Endothelial cell of umbilical vein (primary cell): Measurements from ENCODE around the gene ADM2. TPM values are rescaled to one million over a fixed set of nuclear protein-coding genes. Genes with fewer than 3 reads are reported as not detected.

Experiments
- BruUV-seq: library from RNA; stranded (reverse); fragments of 400-500 nt; replicated peaks from 2 replicates; lab custom pipeline; 2021; lab: Mats Ljungman, UMichigan
- CTCF ChIA-PET: fragments of 300-600, 350-600 bp; sonication (Branson Sonifier 250); formaldehyde crosslinking; loops from one replicate; lab custom pipeline; 2021; ENCODE audit warnings: antibody characterized with exemption, inconsistent platforms; lab: Charles Lee
- POLR2A ChIA-PET: fragments of 300-600, 350-600 bp; sonication (Branson Sonifier 250); formaldehyde crosslinking; loops from one replicate; lab custom pipeline; 2021; ENCODE audit warnings: antibody characterized with exemption, inconsistent platforms; lab: Charles Lee
- DNase-seq: peaks from one replicate; pipeline ENCODE4 v3.0.0-alpha.2; 2011; ENCODE audit warnings: low read depth, low spot score
- FAIRE-seq: peaks from 2 replicates; lab custom pipeline; 2011; peaks lifted over from hg19 to GRCh38; lab: Jason Lieb, UNC
- H2AFZ ChIP-seq: 2 replicates; pipeline ENCODE4 v1.6.0; 2012; ENCODE audit warnings: low read depth, low read length, control low read depth, inconsistent platforms
- H3K27ac ChIP-seq: 2 replicates; pipeline ENCODE4 v1.5.1; 2011; ENCODE audit warnings: low read depth, mild to moderate bottlenecking, control low read depth, low read length, moderate library complexity; ENCODE audit not compliant: insufficient read depth
- H3K27me3 ChIP-seq, 2 experiments: 2 replicates each; pipeline versions ENCODE4 v1.6.0 to v1.6.1; 2011; ENCODE audit warnings: low read length in 2 of 2, mixed read lengths in 1 of 2; ENCODE audit not compliant: control insufficient read depth in 2 of 2, insufficient read depth in 2 of 2
- H3K36me3 ChIP-seq, 2 experiments: 2 replicates in 1 of 2; 3 replicates in 1 of 2; pipeline ENCODE4 v1.5.1; 2011; ENCODE audit warnings: low read length in 2 of 2, mild to moderate bottlenecking in 1 of 2, moderate library complexity in 1 of 2; ENCODE audit not compliant: control insufficient read depth in 2 of 2, insufficient read depth in 2 of 2; ENCODE audit errors: extremely low read depth in 1 of 2
- H3K4me1 ChIP-seq: 3 replicates; pipeline ENCODE4 v1.5.1; 2011; ENCODE audit warnings: mild to moderate bottlenecking, low read length; ENCODE audit not compliant: control insufficient read depth, insufficient read depth; ENCODE audit errors: extremely low read depth
- H3K4me2 ChIP-seq: 2 replicates; pipeline ENCODE4 v1.6.1; 2011; ENCODE audit warnings: low read length, control low read depth, mixed read lengths; ENCODE audit not compliant: insufficient read depth
- H3K4me3 ChIP-seq, 3 experiments: fragments of 200-600 bp in 1 of 3; sonication (generic), shearing (Covaris generic) in 1 of 3; replicated peaks in 1 of 3; 2 replicates each; pipeline ENCODE4 v1.5.1; 2011 to 2016; ENCODE audit warnings: control low read depth in 3 of 3, low read length in 3 of 3, mild to moderate bottlenecking in 2 of 3, inconsistent platforms in 1 of 3, low read depth in 1 of 3, moderate library complexity in 1 of 3; ENCODE audit not compliant: insufficient read depth in 1 of 3
- H3K79me2 ChIP-seq: 2 replicates; pipeline ENCODE4 v1.6.0; 2012; ENCODE audit warnings: low read length, inconsistent platforms; ENCODE audit not compliant: control insufficient read depth, insufficient read depth
- H3K9ac ChIP-seq: replicated peaks from 2 replicates; pipeline ENCODE3; 2011; ENCODE audit warnings: low read length, control low read depth; ENCODE audit not compliant: insufficient read depth; ENCODE audit errors: extremely low read depth
- H3K9me1 ChIP-seq: replicated peaks from 3 replicates; pipeline ENCODE4 v1.6.0; 2011; ENCODE audit warnings: mild to moderate bottlenecking, low read length; ENCODE audit not compliant: control insufficient read depth, insufficient read depth; ENCODE audit errors: extremely low read depth
- H3K9me3 ChIP-seq: replicated peaks from 2 replicates; pipeline ENCODE4 v1.5.1; 2012; ENCODE audit warnings: low read length, inconsistent platforms; ENCODE audit not compliant: control insufficient read depth, insufficient read depth
- H4K20me1 ChIP-seq: replicated peaks from 2 replicates; pipeline ENCODE3; 2011; ENCODE audit warnings: mild to moderate bottlenecking, low read length; ENCODE audit not compliant: control insufficient read depth, insufficient read depth; ENCODE audit errors: extremely low read depth
- EZH2 ChIP-seq: IDR thresholded peaks from 2 replicates; pipeline ENCODE4 v1.6.1; 2012; ENCODE audit warnings: borderline replicate concordance, low read depth, mild to moderate bottlenecking, moderate library complexity, low read length, inconsistent platforms; ENCODE audit not compliant: severe bottlenecking
- FOS ChIP-seq: IDR thresholded peaks from 2 replicates; pipeline ENCODE4 v1.6.1; 2011; ENCODE audit warnings: mild to moderate bottlenecking, low read length, moderate library complexity, borderline replicate concordance; ENCODE audit not compliant: insufficient read depth
- GATA2 ChIP-seq: IDR thresholded peaks from 2 replicates; pipeline ENCODE4 v1.7.0; 2011; ENCODE audit warnings: low read depth, mild to moderate bottlenecking, moderate library complexity, mixed read lengths, low read length; ENCODE audit not compliant: insufficient read length, insufficient read depth
- JUN ChIP-seq: IDR thresholded peaks from 2 replicates; pipeline ENCODE4 v1.6.1; 2011; ENCODE audit warnings: borderline replicate concordance, low read depth; ENCODE audit not compliant: insufficient read length, insufficient read depth
- MYC ChIP-seq: IDR thresholded peaks from one replicate; pipeline ENCODE4 v1.6.1; 2011; ENCODE audit warnings: mild to moderate bottlenecking, low read depth, low read length
- POLR2A ChIP-seq: IDR thresholded peaks from 2 replicates; pipeline ENCODE4 v1.6.1; 2012; ENCODE audit warnings: low read depth, mild to moderate bottlenecking, control low read depth, low read length
- POLR2AphosphoS5 ChIP-seq: IDR thresholded peaks from 2 replicates; pipeline ENCODE4 v1.6.1; 2012; ENCODE audit warnings: low read depth, mild to moderate bottlenecking, control low read depth, low read length, moderate library complexity; ENCODE audit not compliant: insufficient read depth
- dilution Hi-C: fragments of 300-500 bp; cut with MboI; formaldehyde crosslinking; loops from one replicate; pipeline ENCODE4 v1.15.0; 2019; ENCODE audit warnings: low sequenced_read_pairs; ENCODE audit not compliant: extremely low pct_ligation_motif_present
- intact Hi-C: fragments of 100-400 bp; cut with micrococcal nuclease; formaldehyde crosslinking; loops from one replicate; pipeline ENCODE4 v1.10.0; 2022
- polyA plus RNA-seq, 4 experiments: library from polyadenylated mRNA; depleted of rRNA in 3 of 4; stranded (reverse) in 3 of 4; unstranded in 1 of 4; fragments of >200 nt; gene quantifications; 2 replicates each; pipeline versions ENCODE4 v1.2.1 to v1.2.3, GENCODE V29; 2011 to 2012; ENCODE audit warnings: missing spikeins in 1 of 4
- total RNA-seq: library from RNA; stranded (reverse); gene quantifications from 2 replicates; pipeline ENCODE4 v1.2.3, GENCODE V29; 2021
- TF ChIP-seq, protein P1 (sequence below), 2 donors: IDR thresholded peaks; 1 replicate in 1 of 2; 2 replicates in 1 of 2; pipeline ENCODE4 v1.5.1; 2011; ENCODE audit warnings: low read length in 2 of 2, mild to moderate bottlenecking in 2 of 2, moderate library complexity in 2 of 2, control low read depth in 1 of 2, inconsistent platforms in 1 of 2, low read depth in 1 of 2; ENCODE audit not compliant: insufficient read depth in 1 of 2; ENCODE audit errors: extremely low read depth in 1 of 2
- TF ChIP-seq, protein P2 (sequence below): IDR thresholded peaks from 2 replicates; pipeline ENCODE4 v1.6.1; 2011; ENCODE audit not compliant: insufficient read depth, insufficient read length

ADM2 gene
- total and polyA plus RNA-seq, 2 donors (not counting 3 experiments of a cell fraction or from before 2014, with no cell fraction given) = 0.28 to 1.5 TPM

DNA sequence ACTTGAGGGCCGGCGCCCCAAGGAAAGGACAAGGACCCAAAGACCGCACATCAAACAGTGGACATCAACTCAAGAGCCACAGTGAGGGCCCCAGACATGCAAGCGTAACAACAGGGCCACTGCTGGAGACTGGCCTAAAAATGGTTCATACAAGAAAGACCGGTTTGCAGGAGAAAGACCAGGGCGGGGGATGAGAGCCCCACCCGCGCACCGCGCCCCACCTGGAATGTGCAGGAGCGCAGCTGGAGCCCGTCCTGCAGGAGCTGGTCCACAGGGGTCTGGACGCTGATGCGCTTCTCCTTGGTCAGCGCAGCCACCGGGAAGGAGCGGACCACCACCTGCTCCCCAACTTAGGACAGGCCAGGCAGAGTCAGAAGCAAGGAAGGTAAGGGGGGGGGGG lies 20.4 kb upstream of the ADM2 start:
- Histone ChIP-seq H3K27me3 (no peaks in the 10 kb centered on the region), H3K27ac (no peak overlapping the region), H3K36me3 (peaks cover 0 to 78% of the 10 kb centered on the region in 2 experiments), H3K4me1 (no peaks in the 10 kb centered on the region), H3K79me2 (no peaks in the 10 kb centered on the region), H3K9ac (no peak overlapping the region), H3K9me1 (no peaks in the 10 kb centered on the region), H2AFZ (no peak overlapping the region), H3K9me3 (no peaks in the 10 kb centered on the region), H3K4me3 (no peak overlapping the region), H3K4me2 (no peak overlapping the region), H4K20me1 (no peaks in the 10 kb centered on the region)
- TF ChIP-seq, protein P1, sequence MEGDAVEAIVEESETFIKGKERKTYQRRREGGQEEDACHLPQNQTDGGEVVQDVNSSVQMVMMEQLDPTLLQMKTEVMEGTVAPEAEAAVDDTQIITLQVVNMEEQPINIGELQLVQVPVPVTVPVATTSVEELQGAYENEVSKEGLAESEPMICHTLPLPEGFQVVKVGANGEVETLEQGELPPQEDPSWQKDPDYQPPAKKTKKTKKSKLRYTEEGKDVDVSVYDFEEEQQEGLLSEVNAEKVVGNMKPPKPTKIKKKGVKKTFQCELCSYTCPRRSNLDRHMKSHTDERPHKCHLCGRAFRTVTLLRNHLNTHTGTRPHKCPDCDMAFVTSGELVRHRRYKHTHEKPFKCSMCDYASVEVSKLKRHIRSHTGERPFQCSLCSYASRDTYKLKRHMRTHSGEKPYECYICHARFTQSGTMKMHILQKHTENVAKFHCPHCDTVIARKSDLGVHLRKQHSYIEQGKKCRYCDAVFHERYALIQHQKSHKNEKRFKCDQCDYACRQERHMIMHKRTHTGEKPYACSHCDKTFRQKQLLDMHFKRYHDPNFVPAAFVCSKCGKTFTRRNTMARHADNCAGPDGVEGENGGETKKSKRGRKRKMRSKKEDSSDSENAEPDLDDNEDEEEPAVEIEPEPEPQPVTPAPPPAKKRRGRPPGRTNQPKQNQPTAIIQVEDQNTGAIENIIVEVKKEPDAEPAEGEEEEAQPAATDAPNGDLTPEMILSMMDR (IDR thresholded peaks at IDR 0.05; ENCODE audit: extremely low read depth in 1 of 2, insufficient read depth in 1 of 2, low read depth in 1 of 2, low read length in 2 of 2) = no peak
- TF ChIP-seq, protein P2, sequence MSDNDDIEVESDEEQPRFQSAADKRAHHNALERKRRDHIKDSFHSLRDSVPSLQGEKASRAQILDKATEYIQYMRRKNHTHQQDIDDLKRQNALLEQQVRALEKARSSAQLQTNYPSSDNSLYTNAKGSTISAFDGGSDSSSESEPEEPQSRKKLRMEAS = no peak
- no peak for TF ChIP-seq MYC
- no peak for TF ChIP-seq EZH2
- TF ChIP-seq GATA2 = no peak
- no peak for TF ChIP-seq POLR2A
- no peak for TF ChIP-seq POLR2AphosphoS5
- TF ChIP-seq JUN = no peak
- no peak for TF ChIP-seq FOS
- DNase-seq (no peak), FAIRE-seq (no peak)
- no TSS peak for BruUV-seq
- dilution Hi-C loops = no loop called here
- ChIA-PET POLR2A (no interaction called here), CTCF (interaction anchor here (1.3 kb wide), 1 partner anchor 37 kb away, joined by 5 read pairs; no protein-coding TSS in a partner anchor)
- intact Hi-C loops = no loop called here
